HG03565 (cell line): ENCODE data around the gene ZC3H7B.
"Not testable (repeated sequence)": the region's sequence is repeated elsewhere in the genome, so short reads cannot be mapped to it uniquely, and the experiment has no call there.

Experiments
- ATAC-seq: cut with Tn5 transposase; IDR thresholded peaks from one replicate; pipeline ENCODE4 v1.9.1; 2021; ENCODE audit warnings: mild to moderate bottlenecking, moderate library complexity; ENCODE audit not compliant: unreplicated experiment

The ZC3H7B gene

GRCh38 chr22:41301085-41302020 is at the start of gene ZC3H7B:
Gene ZC3H7B (plus strand): TSS chr22:41301525. CDS start chr22:41320661, 19,136 bp downstream.
- ATAC-seq: peak; percentile 77

- ATAC-seq: no peak
Observed at GRCh38 chr22:41252365-41252764, 49.0 kb upstream of the ZC3H7B start.

GRCh38 chr22:41254230-41254629 is 47.1 kb upstream of the ZC3H7B start:
- ATAC-seq: no peak

GRCh38 chr22:41256254-41257253 is 44.8 kb upstream of the ZC3H7B start:
- ATAC-seq: no peak

- no peak for ATAC-seq
Observed at GRCh38 chr22:41257696-41258095, 43.6 kb upstream of the ZC3H7B start.

GRCh38 chr22:41259756-41260155 is 41.6 kb upstream of the ZC3H7B start:
- not testable (repeated sequence) for ATAC-seq

- no peak for ATAC-seq
Observed at GRCh38 chr22:41260871-41261270, 40.5 kb upstream of the ZC3H7B start.

- ATAC-seq: no peak
Observed at GRCh38 chr22:41261541-41262249, 39.6 kb upstream of the ZC3H7B start.

GRCh38 chr22:41262250-41262765 is 39.0 kb upstream of the ZC3H7B start:
- no peak for ATAC-seq

GRCh38 chr22:41263704-41264103 is 37.6 kb upstream of the ZC3H7B start:
- ATAC-seq: no peak

- no peak for ATAC-seq
Observed at GRCh38 chr22:41264408-41264941, 36.9 kb upstream of the ZC3H7B start.

- no peak for ATAC-seq
Observed at GRCh38 chr22:41267958-41268357, 33.4 kb upstream of the ZC3H7B start.

GRCh38 chr22:41271787-41272186 is 29.5 kb upstream of the ZC3H7B start:
- no peak for ATAC-seq

- ATAC-seq: no peak
Observed at GRCh38 chr22:41273128-41273527, 28.2 kb upstream of the ZC3H7B start.

- no peak for ATAC-seq
Observed at GRCh38 chr22:41274856-41275255, 26.5 kb upstream of the ZC3H7B start.

- no peak for ATAC-seq
Observed at GRCh38 chr22:41280065-41280464, 21.3 kb upstream of the ZC3H7B start.

- no peak for ATAC-seq
Observed at GRCh38 chr22:41280854-41281253, 20.5 kb upstream of the ZC3H7B start.

- no peak for ATAC-seq
Observed at GRCh38 chr22:41284465-41284864, 16.9 kb upstream of the ZC3H7B start.

GRCh38 chr22:41285441-41285819 is 15.9 kb upstream of the ZC3H7B start:
- ATAC-seq: peak; percentile 14
